ENCODE measurements around the gene SLC25A6.
"Not testable (repeated sequence)": the region's sequence is repeated elsewhere in the genome, so short reads cannot be mapped to it uniquely, and the experiment has no call there.

The SLC25A6 gene

DNA sequence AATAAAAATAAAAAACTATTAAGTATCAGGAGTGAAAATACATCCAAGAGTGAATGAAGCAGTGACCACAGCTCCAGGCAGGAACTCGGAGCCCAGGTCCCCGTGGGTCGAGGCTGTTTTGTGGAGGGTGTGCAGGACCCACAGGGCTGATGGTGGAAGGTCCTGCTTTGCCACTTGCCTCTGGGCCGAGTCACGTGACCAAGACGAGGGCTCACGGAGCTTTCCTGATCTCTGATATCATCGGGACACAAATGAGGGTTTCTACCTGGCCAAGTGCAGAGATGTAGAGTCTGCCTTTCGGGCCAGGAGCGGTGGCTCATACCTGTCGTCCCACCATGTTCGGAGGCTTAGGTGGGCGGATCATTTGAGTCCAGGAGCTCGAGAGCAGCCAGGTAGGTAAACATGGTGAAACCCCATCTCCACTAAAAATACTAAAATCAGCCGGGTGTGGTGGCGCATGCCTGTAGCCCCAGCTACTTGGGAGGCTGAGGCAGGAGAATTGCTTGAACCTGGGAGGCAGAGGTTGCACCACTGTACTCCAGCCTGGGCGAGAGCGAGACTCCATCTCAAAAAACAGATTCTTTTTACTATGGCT, 7.2 kb downstream of the SLC25A6 start:
- TF ChIP-seq, protein P1, sequence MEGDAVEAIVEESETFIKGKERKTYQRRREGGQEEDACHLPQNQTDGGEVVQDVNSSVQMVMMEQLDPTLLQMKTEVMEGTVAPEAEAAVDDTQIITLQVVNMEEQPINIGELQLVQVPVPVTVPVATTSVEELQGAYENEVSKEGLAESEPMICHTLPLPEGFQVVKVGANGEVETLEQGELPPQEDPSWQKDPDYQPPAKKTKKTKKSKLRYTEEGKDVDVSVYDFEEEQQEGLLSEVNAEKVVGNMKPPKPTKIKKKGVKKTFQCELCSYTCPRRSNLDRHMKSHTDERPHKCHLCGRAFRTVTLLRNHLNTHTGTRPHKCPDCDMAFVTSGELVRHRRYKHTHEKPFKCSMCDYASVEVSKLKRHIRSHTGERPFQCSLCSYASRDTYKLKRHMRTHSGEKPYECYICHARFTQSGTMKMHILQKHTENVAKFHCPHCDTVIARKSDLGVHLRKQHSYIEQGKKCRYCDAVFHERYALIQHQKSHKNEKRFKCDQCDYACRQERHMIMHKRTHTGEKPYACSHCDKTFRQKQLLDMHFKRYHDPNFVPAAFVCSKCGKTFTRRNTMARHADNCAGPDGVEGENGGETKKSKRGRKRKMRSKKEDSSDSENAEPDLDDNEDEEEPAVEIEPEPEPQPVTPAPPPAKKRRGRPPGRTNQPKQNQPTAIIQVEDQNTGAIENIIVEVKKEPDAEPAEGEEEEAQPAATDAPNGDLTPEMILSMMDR (conservative IDR thresholded peaks at IDR 0.05; ENCODE audit: control insufficient read depth, insufficient read depth, low read depth, low read length), result no peak
- no peak overlapping the region for H3K4me3 ChIP-seq (ENCODE audit: control insufficient read depth, low read depth, low read length)
- DNase-seq (ENCODE audit: low read depth), result no peak

DNA sequence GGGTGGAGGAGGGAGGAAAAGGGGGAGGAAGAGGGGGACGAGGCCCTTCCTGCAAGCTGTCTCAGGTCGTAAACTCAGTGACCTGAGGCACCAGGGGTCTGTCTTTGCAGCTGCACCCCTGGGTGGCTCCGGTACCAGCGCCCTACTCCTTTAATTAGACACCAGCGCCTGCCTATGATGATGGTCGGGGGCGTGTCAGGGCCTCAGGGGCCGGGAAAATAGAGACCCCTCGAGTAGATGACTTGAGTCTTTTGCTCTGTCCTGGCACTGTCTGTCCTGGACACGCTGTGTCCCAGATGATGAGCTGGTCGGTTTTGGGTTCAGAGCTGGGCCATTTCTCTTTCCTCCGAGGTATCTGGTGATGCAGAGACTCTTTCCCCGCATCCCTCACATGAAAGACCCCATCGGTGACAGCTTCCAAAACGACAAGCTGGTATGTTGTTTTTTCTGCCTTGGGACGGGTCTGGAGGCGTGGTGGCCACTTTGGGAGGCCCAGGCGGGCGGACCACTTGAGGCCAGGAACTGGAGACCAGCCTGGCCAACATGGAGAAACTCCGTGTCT, 11.2 kb downstream of the SLC25A6 start:
- no peak for DNase-seq (ENCODE audit: low read depth)

DNA sequence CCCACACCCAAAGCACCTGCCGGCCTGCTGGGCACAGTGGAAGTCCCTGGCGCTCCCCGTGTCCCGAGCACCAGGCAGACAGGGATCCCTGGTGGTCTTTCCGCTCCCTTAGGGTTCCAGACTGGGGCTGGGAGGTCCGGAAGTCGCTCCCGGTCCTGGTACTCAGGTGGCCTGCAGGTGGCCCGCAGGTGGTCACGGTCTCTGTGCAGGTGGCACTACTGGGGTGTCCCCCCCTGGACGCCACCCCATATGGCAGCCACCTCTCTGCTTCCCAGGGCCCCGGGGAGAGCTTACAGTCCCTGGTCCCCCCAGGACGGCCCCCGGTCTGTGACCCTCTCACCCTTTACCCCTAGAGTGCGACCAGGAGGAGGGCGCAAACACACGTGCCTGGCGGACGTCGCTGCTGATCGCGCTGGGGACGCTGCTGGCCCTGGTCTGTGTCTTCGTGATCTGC, 13.6 kb downstream of the SLC25A6 start:
- TF ChIP-seq, protein P1 (conservative IDR thresholded peaks at IDR 0.05; ENCODE audit: control insufficient read depth, insufficient read depth, low read depth, low read length), result no peak
- no peak for DNase-seq (ENCODE audit: low read depth)
- no peak overlapping the region for H3K4me3 ChIP-seq (ENCODE audit: control insufficient read depth, low read depth, low read length)

More for the DNA sequence above, 11.2 kb downstream of the SLC25A6 start:
- H3K4me3 ChIP-seq (ENCODE audit: control insufficient read depth, low read depth, low read length), result no peak overlapping the region
- TF ChIP-seq, protein P1 (conservative IDR thresholded peaks at IDR 0.05; ENCODE audit: control insufficient read depth, insufficient read depth, low read depth, low read length), result no peak

DNA sequence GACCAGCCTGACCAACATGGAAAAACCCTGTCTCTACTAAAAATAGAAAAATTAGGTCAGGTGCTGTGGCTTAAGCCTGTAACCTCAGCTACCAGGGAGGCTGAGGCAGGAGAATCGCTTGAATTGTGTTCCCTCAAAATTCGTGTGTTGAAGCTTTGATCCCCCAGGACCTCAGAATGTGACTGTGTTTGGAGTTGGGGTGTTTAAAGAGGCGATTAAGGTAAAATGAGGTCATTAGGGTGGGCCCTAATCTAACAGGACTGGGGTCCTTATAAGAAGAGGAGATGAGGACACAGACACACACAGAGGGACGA, 23.6 kb downstream of the SLC25A6 start:
- no peak for DNase-seq (ENCODE audit: low read depth)
- TF ChIP-seq, protein P1 (conservative IDR thresholded peaks at IDR 0.05; ENCODE audit: control insufficient read depth, insufficient read depth, low read depth, low read length), result no peak
- no peak overlapping the region for H3K4me3 ChIP-seq (ENCODE audit: control insufficient read depth, low read depth, low read length)

DNA sequence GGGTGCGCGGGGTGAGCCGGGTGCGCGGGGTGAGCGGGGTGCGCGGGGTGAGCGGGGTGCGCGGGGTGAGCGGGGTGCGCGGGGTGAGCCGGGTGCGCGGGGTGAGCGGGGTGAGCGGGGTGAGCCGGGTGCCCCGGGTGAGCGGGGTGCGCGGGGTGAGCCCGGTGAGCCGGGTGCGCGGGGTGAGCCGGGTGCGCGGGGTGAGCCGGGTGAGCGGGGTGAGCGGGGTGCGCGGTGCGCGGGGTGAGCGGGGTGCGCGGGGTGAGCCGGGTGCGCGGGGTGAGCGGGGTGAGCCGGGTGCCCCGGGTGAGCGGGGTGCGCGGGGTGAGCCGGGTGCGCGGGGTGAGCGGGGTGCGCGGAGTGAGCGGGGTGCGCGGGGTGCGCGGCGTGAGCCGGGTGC, 25.6 kb downstream of the SLC25A6 start:
- not testable (repeated sequence) for H3K4me3 ChIP-seq (ENCODE audit: control insufficient read depth, low read depth, low read length); DNase-seq (ENCODE audit: low read depth)

DNA sequence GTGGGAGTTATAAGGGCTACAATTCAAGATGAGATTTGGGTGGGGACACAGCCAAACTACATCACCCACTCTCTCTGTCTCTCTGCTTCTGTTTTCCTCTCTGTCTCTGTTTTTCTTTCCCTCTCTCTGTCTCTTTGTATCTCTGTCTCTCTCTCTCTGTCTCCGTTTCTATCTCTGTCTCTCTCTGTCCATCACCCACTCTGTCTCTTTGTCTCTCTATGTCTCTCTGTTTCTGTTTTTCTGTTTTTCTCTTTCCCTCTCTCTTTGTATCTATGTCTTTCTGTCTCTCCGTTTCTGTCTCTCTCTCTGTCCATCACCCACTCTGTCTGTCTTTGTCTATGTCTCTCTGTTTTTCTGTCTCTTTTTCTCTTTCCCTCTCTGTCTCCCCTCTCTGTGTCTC, 30.0 kb downstream of the SLC25A6 start:
- no peak overlapping the region for H3K4me3 ChIP-seq (ENCODE audit: control insufficient read depth, low read depth, low read length)
- DNase-seq (ENCODE audit: low read depth), result no peak
- TF ChIP-seq, protein P1 (conservative IDR thresholded peaks at IDR 0.05; ENCODE audit: control insufficient read depth, insufficient read depth, low read depth, low read length), result no peak

DNA sequence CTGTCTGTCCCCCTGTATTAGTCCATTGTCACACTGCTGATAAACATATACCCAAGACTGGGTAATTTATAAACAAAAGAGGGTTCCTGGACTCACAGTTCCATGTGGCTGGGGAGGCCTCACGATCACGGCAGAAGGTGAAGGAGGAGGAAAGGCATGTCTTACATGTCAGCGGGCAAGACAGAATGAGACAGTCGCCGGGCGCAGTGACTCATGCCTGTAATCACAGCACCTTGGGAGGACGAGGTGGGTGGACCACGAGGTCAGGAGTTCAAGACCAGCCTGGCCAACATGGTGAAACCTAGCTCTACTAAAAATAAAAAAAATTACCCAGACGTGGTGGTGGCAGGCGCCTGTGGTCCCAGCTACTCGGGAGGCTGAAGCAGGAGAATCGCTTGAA, 30.6 kb downstream of the SLC25A6 start:
- DNase-seq (ENCODE audit: low read depth), result no peak
- TF ChIP-seq, protein P1 (conservative IDR thresholded peaks at IDR 0.05; ENCODE audit: control insufficient read depth, insufficient read depth, low read depth, low read length), result no peak
- no peak overlapping the region for H3K4me3 ChIP-seq (ENCODE audit: control insufficient read depth, low read depth, low read length)
